GM12864 (cell line): ENCODE measurements around the gene MACROH2A2.
"Not testable (repeated sequence)": the region's sequence is repeated elsewhere in the genome, so short reads cannot be mapped to it uniquely, and the experiment has no call there.

Source experiments
- DNase-seq: peaks from one replicate; pipeline ENCODE4 v3.0.0-alpha.2; 2011; ENCODE audit warnings: low read depth
- H3K4me3 ChIP-seq: 2 replicates; pipeline ENCODE4 v1.5.1; 2011; ENCODE audit warnings: mild to moderate bottlenecking, low read depth, low read length, control low read depth
- TF ChIP-seq, protein P1 (sequence below): IDR thresholded peaks from 2 replicates; pipeline ENCODE4 v1.5.1; 2011; ENCODE audit warnings: low read depth, mild to moderate bottlenecking, moderate library complexity, low read length, control low read depth, inconsistent platforms; ENCODE audit errors: missing control alignments

MACROH2A2 gene

DNA sequence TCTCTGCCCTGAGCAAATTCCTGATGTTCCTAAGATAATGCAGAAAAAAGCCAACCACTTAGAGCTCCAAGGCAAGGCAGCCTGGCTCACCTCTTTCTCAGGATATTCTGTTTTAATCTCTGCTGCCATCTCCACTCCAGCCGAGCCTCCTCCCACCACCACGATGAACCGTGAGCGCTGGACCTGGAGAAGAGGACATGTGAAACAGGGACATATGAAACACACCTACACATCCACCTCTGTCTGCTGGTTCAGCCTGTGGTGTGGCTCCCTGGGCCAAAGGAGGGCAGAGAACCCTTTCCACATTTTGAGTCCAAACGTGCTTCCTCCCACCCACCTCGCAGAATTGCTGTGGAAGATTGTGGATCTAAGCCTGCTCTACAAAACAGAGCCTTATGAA, 67.8 kb downstream of the MACROH2A2 start:
- TF ChIP-seq, protein P1, sequence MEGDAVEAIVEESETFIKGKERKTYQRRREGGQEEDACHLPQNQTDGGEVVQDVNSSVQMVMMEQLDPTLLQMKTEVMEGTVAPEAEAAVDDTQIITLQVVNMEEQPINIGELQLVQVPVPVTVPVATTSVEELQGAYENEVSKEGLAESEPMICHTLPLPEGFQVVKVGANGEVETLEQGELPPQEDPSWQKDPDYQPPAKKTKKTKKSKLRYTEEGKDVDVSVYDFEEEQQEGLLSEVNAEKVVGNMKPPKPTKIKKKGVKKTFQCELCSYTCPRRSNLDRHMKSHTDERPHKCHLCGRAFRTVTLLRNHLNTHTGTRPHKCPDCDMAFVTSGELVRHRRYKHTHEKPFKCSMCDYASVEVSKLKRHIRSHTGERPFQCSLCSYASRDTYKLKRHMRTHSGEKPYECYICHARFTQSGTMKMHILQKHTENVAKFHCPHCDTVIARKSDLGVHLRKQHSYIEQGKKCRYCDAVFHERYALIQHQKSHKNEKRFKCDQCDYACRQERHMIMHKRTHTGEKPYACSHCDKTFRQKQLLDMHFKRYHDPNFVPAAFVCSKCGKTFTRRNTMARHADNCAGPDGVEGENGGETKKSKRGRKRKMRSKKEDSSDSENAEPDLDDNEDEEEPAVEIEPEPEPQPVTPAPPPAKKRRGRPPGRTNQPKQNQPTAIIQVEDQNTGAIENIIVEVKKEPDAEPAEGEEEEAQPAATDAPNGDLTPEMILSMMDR: no peak
- DNase-seq: no peak
- no peak overlapping the region for H3K4me3 ChIP-seq

- TF ChIP-seq, protein P1: no peak
- DNase-seq: no peak
- no peak overlapping the region for H3K4me3 ChIP-seq
These were observed 68.8 kb downstream of the MACROH2A2 start for GRCh38 chr10:70121281-70121949.

DNA sequence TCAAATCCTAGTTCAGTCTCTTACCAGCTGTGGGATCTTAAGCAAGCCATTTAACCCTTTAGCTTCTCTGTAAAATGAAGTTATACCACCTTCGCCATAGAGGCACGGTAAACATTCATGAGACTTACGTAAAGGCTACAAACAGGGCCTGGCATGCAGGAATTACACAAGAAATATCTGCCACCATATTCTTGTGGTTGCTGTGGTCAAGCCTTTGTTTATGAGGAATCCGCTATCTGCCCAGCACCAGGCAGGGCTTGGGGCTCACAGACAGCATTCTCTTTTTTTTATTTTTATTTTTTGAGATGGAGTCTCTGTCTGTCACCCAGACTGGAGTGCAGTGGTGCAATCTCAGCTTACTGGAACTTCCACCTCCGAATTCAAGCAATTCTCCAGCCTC, 70.1 kb downstream of the MACROH2A2 start:
- TF ChIP-seq, protein P1: no peak
- H3K4me3 ChIP-seq: no peak overlapping the region
- no peak for DNase-seq

DNA sequence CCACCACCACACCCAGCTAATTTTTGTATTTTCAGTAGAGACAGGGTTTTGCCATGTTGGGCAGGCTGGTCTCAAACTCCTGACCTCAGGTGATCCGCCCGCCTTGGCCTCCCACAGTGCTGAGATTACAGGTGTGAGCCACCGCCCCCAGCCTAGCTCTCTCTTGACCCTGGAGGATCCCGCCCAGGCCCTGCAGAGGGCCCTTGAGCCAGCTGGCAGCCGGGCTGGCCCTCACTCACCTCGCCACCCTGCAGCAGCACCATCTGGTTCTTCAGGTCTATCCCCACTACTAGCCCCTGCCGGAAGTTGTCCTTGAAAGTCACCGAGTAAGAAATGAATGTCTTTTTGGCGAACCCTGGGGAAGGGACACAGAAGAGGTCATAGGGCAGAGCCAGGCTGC, 70.5 kb downstream of the MACROH2A2 start:
- not testable (repeated sequence) for H3K4me3 ChIP-seq, DNase-seq

DNA sequence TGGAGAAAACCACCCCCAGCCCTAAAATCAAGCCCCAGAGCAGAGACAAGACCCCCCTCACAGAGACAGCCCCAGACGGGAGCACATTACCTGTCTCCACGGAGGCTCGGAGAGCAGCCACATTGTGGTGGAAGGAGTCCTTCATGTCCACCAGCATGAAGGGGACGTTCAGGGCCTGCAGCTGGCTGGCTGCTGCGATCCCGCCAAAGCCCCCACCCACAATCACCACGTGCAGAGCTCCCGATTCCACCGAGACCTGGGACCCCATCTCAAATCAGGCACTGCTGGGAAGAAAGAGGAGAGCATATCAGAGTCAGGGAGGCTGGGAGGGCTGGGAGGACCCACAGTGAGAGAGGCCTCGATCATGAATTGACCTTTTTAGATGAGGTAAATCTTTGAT, 71.2 kb downstream of the MACROH2A2 start:
- TF ChIP-seq, protein P1: no peak
- no peak for DNase-seq
- H3K4me3 ChIP-seq: no peak overlapping the region

GRCh38 chr10:70124415-70124814, 71.8 kb downstream of the MACROH2A2 start:
- H3K4me3 ChIP-seq: no peak overlapping the region
- TF ChIP-seq, protein P1: no peak
- no peak for DNase-seq

DNA sequence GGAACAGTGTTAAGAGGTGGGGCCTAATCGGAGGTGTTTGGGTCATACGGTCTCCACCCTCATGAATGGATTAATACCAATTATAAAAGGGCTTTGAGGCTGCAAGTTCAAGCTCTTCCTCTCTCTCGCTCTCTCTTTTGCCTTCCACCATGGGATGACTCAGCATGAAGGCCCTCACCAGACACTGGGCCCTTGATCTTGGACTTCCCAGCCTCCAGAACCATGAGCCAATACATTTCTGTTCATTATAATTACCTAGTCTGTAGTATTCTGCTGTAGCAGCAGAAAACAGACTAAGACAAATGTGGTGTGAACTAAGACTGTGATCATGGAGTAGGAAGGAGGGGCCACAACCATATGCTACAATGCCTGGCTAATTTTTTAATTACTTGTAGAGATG, 72.3 kb downstream of the MACROH2A2 start:
- TF ChIP-seq, protein P1: no peak
- no peak for DNase-seq
- H3K4me3 ChIP-seq: no peak overlapping the region
